T47D (cell line): ENCODE measurements around the gene PGS1.
"Not testable (repeated sequence)": the region's sequence is repeated elsewhere in the genome, so short reads cannot be mapped to it uniquely, and the experiment has no call there.

Source experiments
- DNase-seq, 2 experiments: peaks; one replicate each; pipeline versions ENCODE4 v3.0.0 to v3.0.0-alpha.2; 2011 to 2012; ENCODE audit warnings: low read depth in 1 of 2, low spot score in 1 of 2
- JUND ChIP-seq: IDR thresholded peaks from 2 replicates; pipeline ENCODE4 v1.6.1; 2012; ENCODE audit warnings: low read depth
- in situ Hi-C: cut with HindIII; loops from 2 replicates; pipeline ENCODE4 v1.10.0; 2016; ENCODE audit warnings: low sequenced_read_pairs, low pct_unique_long_range_greater_than_20kb

Gene PGS1

GRCh38 chr17:78451753-78452152 lies 73.3 kb downstream of the PGS1 start:
- in situ Hi-C loops: no loop called here
- TF ChIP-seq JUND: no peak
- DNase-seq: no peak

GRCh38 chr17:78454346-78454745 lies 75.9 kb downstream of the PGS1 start:
- in situ Hi-C loops: no loop called here
- no peak for DNase-seq
- no peak for TF ChIP-seq JUND

GRCh38 chr17:78458091-78458490 lies 79.6 kb downstream of the PGS1 start:
- in situ Hi-C loops: no loop called here
- no peak for DNase-seq
- TF ChIP-seq JUND: no peak

- no peak for TF ChIP-seq JUND
- no peak for DNase-seq
- in situ Hi-C loops: no loop called here
Observed at GRCh38 chr17:78458736-78459335, 80.4 kb downstream of the PGS1 start.

- no peak for TF ChIP-seq JUND
- in situ Hi-C loops: no loop called here
- DNase-seq: no peak
Observed at GRCh38 chr17:78459696-78460095, 81.2 kb downstream of the PGS1 start.

- DNase-seq: no peak
- in situ Hi-C loops: no loop called here
- no peak for TF ChIP-seq JUND
Observed at GRCh38 chr17:78460176-78460675, 81.8 kb downstream of the PGS1 start.

GRCh38 chr17:78460951-78461798 lies 82.7 kb downstream of the PGS1 start:
- in situ Hi-C loops: no loop called here
- no peak for DNase-seq
- TF ChIP-seq JUND: no peak

- no peak for DNase-seq
- no peak for TF ChIP-seq JUND
- in situ Hi-C loops: no loop called here
Observed at GRCh38 chr17:78461799-78462053, 83.3 kb downstream of the PGS1 start.

- DNase-seq: no peak
- in situ Hi-C loops: no loop called here
- TF ChIP-seq JUND: no peak
Observed at GRCh38 chr17:78462148-78462547, 83.7 kb downstream of the PGS1 start.

GRCh38 chr17:78466109-78466785 lies 87.8 kb downstream of the PGS1 start:
- in situ Hi-C loops, DNase-seq: not testable (repeated sequence)

- no peak for DNase-seq
- in situ Hi-C loops: no loop called here
- no peak for TF ChIP-seq JUND
Observed at GRCh38 chr17:78466786-78467715, 88.6 kb downstream of the PGS1 start.

GRCh38 chr17:78468366-78468765 lies 89.9 kb downstream of the PGS1 start:
- in situ Hi-C loops: no loop called here
- TF ChIP-seq JUND: no peak
- DNase-seq: no peak
